Osteoblast (primary cell): Measurements from ENCODE around the gene GOLGA6L2. TPM values are rescaled to one million over a fixed set of nuclear protein-coding genes. Genes with fewer than 3 reads are reported as not detected.

Experiments used
- DNase-seq: peaks from one replicate; pipeline ENCODE4 v3.0.0; 2011; ENCODE audit warnings: low spot score, mixed read lengths; ENCODE audit not compliant: insufficient read length; ENCODE audit errors: missing footprints
- H2AFZ ChIP-seq: 2 replicates; pipeline ENCODE4 v1.6.0; 2011; ENCODE audit warnings: mild to moderate bottlenecking, low read length
- H3K27ac ChIP-seq: 2 replicates; pipeline ENCODE4 v1.5.1; 2011; ENCODE audit warnings: mild to moderate bottlenecking, low read depth, low read length, moderate library complexity
- H3K27me3 ChIP-seq: 2 replicates; pipeline ENCODE4 v1.6.0; 2012; ENCODE audit warnings: mild to moderate bottlenecking, control low read depth, inconsistent platforms, low read length, moderate library complexity; ENCODE audit not compliant: insufficient read depth
- H3K36me3 ChIP-seq: 2 replicates; pipeline ENCODE4 v1.5.1; 2011; ENCODE audit warnings: mild to moderate bottlenecking, low read length, control low read depth, moderate library complexity; ENCODE audit not compliant: insufficient read depth
- H3K4me1 ChIP-seq: 2 replicates; pipeline ENCODE4 v1.5.1; 2011; ENCODE audit warnings: mild to moderate bottlenecking, low read length, control low read depth, moderate library complexity; ENCODE audit not compliant: insufficient read depth
- H3K4me2 ChIP-seq: 2 replicates; pipeline ENCODE4 v1.6.0; 2011; ENCODE audit warnings: mild to moderate bottlenecking, low read length; ENCODE audit not compliant: insufficient read depth
- H3K4me3 ChIP-seq: fragments of 200-600 bp; sonication (generic); 3 replicates; pipeline ENCODE4 v1.5.1; 2012; ENCODE audit warnings: mild to moderate bottlenecking, low read length, inconsistent platforms; ENCODE audit not compliant: insufficient read depth
- H3K79me2 ChIP-seq: 2 replicates; pipeline ENCODE4 v1.6.0; 2012; ENCODE audit warnings: mild to moderate bottlenecking, low read length, control low read depth, inconsistent platforms; ENCODE audit not compliant: insufficient read depth
- H3K9me3 ChIP-seq: 2 replicates; pipeline ENCODE4 v1.5.1; 2011; ENCODE audit warnings: low read depth, low read length, control low read depth
- H4K20me1 ChIP-seq: 2 replicates; pipeline ENCODE4 v1.6.0; 2012; ENCODE audit warnings: mild to moderate bottlenecking, low read length, control low read depth; ENCODE audit not compliant: insufficient read depth
- total RNA-seq: library from RNA; depleted of rRNA; stranded (reverse); fragments of >200 nt; gene quantifications from 2 replicates; pipeline ENCODE4 v1.2.3, GENCODE V29; 2012
- TF ChIP-seq, protein P1 (sequence below): IDR thresholded peaks from 2 replicates; pipeline ENCODE4 v1.5.1; 2011; ENCODE audit warnings: mild to moderate bottlenecking, low read depth, low read length, moderate library complexity; ENCODE audit errors: extremely low read depth

The GOLGA6L2 gene
- total RNA-seq, 1 donor = not detected

GRCh38 chr15:23482228-23482627, 35.2 kb upstream of the GOLGA6L2 start:
- Histone ChIP-seq H3K79me2 (no peaks in the 10 kb centered on the region), H3K27me3 (no peaks in the 10 kb centered on the region), H3K4me1 (no peaks in the 10 kb centered on the region), H4K20me1 (no peaks in the 10 kb centered on the region), H3K27ac (no peak overlapping the region), H3K4me3 (no peak overlapping the region), H3K36me3 (no peaks in the 10 kb centered on the region), H3K9me3 (no peaks in the 10 kb centered on the region), H3K4me2 (no peak overlapping the region), H2AFZ (no peak overlapping the region)
- TF ChIP-seq, protein P1, sequence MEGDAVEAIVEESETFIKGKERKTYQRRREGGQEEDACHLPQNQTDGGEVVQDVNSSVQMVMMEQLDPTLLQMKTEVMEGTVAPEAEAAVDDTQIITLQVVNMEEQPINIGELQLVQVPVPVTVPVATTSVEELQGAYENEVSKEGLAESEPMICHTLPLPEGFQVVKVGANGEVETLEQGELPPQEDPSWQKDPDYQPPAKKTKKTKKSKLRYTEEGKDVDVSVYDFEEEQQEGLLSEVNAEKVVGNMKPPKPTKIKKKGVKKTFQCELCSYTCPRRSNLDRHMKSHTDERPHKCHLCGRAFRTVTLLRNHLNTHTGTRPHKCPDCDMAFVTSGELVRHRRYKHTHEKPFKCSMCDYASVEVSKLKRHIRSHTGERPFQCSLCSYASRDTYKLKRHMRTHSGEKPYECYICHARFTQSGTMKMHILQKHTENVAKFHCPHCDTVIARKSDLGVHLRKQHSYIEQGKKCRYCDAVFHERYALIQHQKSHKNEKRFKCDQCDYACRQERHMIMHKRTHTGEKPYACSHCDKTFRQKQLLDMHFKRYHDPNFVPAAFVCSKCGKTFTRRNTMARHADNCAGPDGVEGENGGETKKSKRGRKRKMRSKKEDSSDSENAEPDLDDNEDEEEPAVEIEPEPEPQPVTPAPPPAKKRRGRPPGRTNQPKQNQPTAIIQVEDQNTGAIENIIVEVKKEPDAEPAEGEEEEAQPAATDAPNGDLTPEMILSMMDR = no peak
- DNase-seq = no peak

- Histone ChIP-seq H3K4me2 (no peak overlapping the region), H3K79me2 (no peaks in the 10 kb centered on the region), H4K20me1 (no peaks in the 10 kb centered on the region), H3K27ac (no peak overlapping the region), H3K27me3 (no peaks in the 10 kb centered on the region), H3K36me3 (no peaks in the 10 kb centered on the region), H3K9me3 (no peaks in the 10 kb centered on the region), H3K4me1 (no peaks in the 10 kb centered on the region), H2AFZ (no peak overlapping the region), H3K4me3 (no peak overlapping the region)
- TF ChIP-seq, protein P1 = no peak
- no peak for DNase-seq
Observed at GRCh38 chr15:23477920-23478319, 30.9 kb upstream of the GOLGA6L2 start.

- Histone ChIP-seq H3K27ac (no peak overlapping the region), H3K79me2 (no peaks in the 10 kb centered on the region), H4K20me1 (no peaks in the 10 kb centered on the region), H2AFZ (no peak overlapping the region), H3K4me3 (no peak overlapping the region), H3K36me3 (no peaks in the 10 kb centered on the region), H3K27me3 (no peaks in the 10 kb centered on the region), H3K9me3 (no peaks in the 10 kb centered on the region), H3K4me2 (no peak overlapping the region), H3K4me1 (no peaks in the 10 kb centered on the region)
- TF ChIP-seq, protein P1 = no peak
- DNase-seq = peak; percentile 47
Observed at GRCh38 chr15:23472678-23473077, 25.6 kb upstream of the GOLGA6L2 start.

DNA sequence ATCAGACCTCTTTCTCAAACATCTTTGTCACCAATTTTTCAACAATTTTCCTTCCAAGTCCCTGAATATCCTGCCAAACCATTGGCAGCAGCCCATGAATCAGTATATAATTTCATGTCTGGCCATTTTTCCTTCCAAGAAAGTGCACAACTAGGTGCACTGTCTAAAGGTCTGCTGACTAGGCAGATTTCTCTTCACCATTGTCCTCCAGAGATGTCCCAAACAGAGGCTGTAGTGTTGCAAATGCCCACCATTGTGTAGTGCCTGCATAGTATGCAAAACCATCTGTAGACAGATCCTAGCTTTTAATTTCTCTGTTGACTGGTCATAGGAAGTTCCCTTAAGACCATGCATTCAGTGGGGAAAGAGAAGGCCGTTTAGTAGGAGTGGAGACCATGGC, 25.0 kb upstream of the GOLGA6L2 start:
- TF ChIP-seq, protein P1 = no peak

More for the DNA sequence above, 25.0 kb upstream of the GOLGA6L2 start:
- Histone ChIP-seq H3K9me3 (no peaks in the 10 kb centered on the region), H3K27me3 (no peaks in the 10 kb centered on the region), H3K4me2 (no peak overlapping the region), H3K36me3 (no peaks in the 10 kb centered on the region), H3K27ac (no peak overlapping the region), H4K20me1 (no peaks in the 10 kb centered on the region), H3K4me3 (no peak overlapping the region), H2AFZ (no peak overlapping the region), H3K79me2 (no peaks in the 10 kb centered on the region), H3K4me1 (no peaks in the 10 kb centered on the region)
- no peak for DNase-seq
